Measurements from ENCODE around the gene BAG1.

The BAG1 gene

DNA sequence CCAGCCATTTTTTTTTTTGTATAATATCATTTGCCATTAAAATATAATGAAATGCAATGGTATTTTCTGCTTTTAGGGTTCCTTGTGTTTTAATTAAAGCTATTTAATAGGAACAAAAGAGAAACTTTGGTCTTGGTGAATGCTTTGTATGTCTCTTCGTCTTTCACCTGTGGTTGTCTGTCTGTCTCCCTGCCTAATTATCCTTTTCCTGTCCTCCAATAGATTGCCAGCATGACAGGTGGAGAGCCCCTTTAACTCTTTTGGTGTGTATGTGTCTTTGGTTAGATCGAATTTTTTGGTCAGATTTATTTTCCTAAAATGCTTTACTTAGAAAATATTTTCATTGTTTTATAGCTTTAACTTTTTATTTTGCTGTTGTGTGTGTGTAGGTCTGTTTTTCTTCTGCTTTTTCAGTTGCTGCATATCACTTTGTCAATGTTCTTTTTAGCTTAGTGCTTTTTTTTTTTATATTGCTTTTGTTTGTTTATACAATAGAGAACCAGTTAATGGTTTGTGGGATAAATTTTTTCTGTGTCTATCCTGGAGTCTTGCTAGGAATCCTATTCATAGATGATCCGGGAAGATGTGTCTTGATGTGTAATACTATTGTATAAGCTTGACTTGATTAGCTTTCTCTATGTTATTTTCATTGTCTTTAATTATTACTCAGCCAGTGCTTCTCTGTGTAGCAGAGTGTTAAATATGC lies 8.9 kb upstream of the BAG1 start:
- no peak for DNase-seq

- DNase-seq, result no peak
These were observed 7.6 kb upstream of the BAG1 start for GRCh38 chr9:33272061-33272460.

DNA sequence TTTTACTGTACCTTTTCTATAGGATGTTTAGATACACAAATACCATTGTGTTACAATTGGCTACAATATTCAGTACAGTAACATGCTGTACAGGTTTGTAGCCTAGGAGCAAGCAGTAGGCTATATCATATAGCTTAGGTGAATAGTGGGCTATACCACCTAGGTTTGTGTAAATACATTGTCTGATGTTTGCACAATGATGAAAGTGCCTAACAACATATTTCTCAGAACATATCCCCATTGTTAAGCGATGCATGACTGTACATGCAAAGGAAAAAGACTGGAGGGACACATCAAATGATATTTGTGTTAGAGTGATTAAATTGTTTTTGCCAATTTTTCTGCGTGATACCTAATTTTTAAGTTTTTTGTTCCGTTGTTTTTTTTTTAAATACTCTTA lies 5.6 kb upstream of the BAG1 start:
- no peak for DNase-seq

DNA sequence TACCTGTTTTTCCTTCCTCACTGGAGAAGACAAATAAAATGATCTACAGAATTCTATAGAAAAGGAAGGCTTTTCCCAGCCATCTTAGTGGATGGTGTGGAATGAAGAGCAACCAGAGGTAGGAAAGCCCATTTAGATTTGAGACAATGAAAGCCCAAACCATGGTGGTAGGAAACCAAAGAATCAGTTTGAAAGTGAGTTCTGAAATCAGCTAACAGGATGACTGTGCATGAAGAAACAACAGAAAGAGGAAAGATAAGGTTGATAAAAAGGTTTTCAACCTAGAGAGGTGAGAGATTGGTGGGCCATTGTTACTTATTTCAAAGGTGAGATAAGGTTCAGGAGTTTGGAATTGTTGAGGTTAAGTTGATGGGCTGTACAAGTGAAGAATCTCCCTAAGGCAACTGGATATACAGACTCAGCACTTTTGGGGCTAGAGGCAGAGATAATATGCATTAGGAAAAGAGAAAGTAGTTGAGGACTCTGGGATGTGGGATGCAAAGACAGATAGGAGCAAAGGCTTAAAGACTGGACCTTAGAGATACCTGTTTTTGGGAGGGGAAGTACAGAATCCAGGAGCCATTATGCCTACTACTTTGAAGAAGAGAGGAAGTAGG lies 2.8 kb upstream of the BAG1 start:
- DNase-seq, result peak; percentile 69

- DNase-seq, result no peak
These were observed 830 bp upstream of the BAG1 start for GRCh38 chr9:33265211-33265865.

DNA sequence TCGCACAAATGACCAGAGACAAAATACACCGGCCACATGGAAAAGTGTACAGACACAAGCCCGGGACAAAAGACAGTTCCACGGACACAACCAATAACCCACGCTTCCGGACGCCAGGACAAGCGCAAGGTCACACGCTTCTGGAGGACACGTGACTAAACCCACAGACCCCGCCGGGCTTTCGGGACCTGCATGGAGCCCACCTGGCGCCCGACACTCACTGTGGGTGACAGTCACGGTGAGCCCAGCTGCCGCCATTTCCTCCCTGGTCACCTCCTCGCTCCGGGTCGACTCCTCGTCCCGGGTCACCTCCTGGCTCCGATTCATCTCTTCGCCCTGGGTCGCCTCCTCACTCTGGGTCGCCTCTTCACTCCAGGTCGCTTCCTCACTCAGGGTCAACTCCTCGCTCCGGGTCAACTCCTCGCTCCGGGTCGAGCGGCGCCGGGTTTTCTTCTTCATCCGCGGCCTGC lies 470 bp downstream of the BAG1 start:
- peak; percentile 58 for DNase-seq

GRCh38 chr9:33263131-33264002 lies 1.1 kb downstream of the BAG1 start:
- DNase-seq, result peak; percentile 30

DNA sequence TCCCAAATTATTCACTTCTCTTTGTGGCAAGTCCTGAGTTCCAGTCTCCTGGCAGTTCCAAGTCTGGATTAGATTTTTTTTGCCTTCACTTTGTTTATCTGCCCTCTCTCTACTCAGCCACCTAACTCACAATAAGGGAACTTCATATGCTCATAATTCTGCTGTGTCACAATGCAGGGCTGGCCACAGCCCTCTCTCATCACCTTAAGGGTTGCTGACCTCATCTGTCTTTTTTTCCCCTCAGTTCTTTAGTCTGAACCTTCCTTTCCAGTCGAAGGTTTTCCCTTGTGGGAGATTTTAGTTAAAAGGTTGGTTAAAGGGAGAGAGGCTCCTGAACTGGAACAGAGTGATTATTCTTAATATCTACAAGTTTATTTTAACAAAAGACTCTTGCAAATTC lies 4.1 kb downstream of the BAG1 start:
- DNase-seq, result no peak

GRCh38 chr9:33257276-33257675 lies 7.2 kb downstream of the BAG1 start:
- no peak for DNase-seq

DNA sequence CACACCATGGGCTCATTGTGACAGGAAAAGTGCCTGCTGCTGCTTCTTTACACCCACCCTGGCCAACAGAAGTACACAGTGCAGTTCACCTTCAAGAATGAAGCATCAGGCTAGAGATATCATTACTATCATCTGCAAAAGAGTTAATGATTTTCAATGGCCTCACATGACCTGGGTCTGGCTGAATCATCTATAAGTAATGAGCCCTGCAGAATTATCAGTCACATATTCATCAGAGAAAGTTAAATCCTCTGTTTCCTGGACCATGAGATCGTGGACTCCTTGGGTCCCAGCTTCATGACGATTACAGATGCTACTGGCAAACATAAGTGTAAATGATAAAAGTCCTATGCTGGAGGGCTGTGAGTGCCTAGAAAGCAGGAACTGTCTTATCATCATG lies 8.3 kb downstream of the BAG1 start:
- DNase-seq, result no peak

DNA sequence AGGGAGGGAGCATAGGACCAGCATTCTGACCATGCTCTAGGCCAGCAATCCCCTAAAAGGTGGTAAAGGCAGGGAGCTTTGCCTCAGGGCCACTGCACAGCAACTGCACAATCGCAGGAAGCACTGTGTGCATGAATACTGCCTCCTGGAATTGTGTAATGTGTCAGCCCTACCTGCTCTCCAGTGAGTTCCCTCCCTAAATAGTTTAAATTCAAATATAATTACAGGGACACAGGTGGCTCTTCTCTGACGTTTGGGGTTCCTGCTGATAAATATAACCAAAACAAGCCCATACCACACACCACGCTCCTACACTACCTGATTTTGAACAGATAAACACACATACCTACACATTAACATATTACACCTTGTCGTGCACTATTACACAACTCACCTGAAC lies 9.0 kb downstream of the BAG1 start:
- no peak for DNase-seq

DNA sequence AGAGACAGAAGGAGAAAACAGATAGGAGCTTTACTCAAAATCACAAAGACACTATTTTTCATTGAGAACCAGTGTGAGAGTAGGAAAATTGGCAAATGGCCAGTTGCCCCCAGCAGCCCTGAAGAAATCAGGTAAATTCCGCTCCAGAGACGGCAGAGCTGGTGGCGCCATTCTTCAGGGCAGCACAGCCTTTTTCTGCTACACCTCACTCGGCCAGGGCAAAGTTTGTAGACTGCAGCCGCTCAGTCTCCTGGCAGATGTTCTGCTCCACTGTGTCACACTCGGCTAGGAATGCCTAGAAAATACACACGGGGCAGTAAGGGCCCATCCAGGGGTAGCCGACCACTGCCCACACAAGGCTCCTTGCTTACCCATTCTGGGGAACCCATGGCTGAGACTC lies 9.5 kb downstream of the BAG1 start:
- DNase-seq, result no peak

- DNase-seq, result no peak
These were observed 10.3 kb downstream of the BAG1 start for GRCh38 chr9:33254211-33254610.

DNA sequence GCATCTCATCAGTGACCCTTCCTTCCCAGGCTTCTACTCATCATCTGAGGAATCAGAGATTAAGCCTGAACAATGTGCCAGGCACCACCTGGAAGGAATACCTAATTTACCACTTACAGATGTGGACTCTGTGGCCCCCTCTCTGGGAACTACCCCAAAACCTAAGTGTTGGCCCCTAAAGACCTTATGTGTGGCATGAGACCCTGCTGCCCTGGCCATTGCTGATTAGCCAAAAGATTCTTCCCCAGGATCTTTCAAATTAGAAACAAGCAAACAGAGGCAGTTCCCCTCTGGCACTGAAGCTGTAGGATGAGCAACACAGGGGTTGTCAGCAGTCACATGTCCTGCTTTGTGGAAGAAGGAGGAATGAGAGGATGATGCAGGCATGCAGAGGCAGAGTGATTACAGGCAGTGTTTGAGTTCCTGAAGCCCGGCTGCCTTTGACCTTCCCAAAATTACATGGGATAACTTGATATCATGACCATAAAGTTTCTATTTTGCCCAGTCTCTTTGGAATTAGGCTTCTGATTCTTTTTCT lies 14.0 kb downstream of the BAG1 start:
- DNase-seq, result no peak

GRCh38 chr9:33249983-33250382 lies 14.5 kb downstream of the BAG1 start:
- no peak for DNase-seq

DNA sequence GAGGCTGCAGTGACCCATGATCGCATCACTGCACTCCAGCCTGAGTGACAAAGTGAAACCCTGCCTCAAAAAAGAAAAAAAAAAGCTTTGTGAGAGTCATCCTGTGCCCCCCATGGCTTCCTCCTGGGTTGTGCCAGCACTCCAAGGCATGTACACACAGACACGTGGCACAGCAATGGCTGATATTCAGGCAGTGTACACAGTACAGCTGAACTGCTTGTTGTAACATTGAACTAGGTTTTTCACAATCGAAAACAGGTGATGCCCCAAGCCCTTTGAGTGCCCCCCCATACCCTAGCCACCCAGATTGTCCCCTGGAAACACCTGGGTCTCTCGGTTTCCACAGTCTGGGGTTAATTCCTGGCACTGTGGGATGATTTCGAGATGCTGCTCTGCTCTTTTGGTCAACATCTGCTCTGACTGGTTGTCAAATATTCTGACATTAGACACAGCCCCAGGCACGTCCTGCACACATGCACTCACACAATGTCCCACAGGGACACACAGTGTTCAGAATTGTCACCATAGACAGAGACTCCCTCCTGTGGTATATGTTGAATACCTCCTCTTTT lies 15.3 kb downstream of the BAG1 start:
- DNase-seq, result no peak

- no peak for DNase-seq
These were observed 15.9 kb downstream of the BAG1 start for GRCh38 chr9:33248606-33249005.

- no peak for DNase-seq
These were observed 18.1 kb downstream of the BAG1 start for GRCh38 chr9:33246269-33246860.

- no peak for DNase-seq
These were observed 19.2 kb downstream of the BAG1 start for GRCh38 chr9:33245341-33245740.

DNA sequence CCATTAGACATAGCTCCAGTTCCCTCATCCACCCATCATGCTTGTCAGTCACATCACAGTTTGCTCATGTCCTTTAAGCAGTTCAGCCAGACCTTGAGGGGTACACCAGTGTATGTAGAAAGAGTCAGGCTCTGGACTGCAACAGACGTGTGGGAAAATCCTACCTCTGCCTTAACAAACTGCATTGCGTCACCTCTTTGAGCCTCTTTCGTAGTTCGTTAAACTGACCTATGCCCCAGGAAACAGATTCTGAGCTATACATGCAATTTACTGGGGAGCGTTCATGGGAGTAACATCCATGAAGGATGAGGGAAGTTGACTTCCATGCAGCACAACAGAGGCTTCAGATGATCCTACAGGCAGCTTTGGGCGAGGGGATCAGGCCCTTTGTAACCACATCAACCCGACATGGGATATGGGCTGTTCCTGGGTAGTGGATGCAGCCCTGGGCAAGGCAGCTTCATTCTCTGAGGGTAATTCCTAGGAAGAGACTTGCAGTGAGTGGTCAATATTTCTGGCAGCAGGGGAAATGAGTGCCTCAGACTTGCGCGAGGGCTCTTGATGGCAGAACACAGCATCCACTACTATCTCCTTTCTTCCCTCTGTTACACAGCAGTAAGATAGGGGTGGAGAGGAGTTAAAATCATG lies 20.2 kb downstream of the BAG1 start:
- DNase-seq, result no peak

DNA sequence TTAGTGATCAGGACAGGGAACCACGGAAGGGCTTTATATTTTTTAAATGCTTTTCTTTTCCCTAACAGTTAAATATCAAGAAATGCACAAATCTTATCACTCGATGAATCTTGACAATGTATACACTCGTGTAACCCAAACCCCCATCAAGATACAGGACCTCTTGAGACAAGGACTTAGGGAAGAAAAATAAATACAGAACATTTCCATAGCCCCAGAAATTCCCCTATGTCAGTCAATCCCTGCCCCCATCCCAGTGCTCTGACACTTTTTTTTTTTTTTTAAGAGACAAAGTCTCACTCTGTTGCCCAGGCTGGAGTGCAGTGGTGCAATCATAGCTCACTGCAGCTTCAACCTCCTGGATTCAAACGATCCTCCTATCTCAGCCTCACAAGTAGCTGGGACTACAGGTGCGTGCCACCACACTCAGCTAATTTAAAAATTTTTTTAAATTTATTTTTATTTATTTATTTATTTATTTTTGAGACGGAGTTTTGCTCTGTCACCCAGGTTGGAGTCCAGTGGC lies 21.8 kb downstream of the BAG1 start:
- no peak for DNase-seq

Data from activated CD4-positive, alpha-beta T cell treated with anti-CD3 and anti-CD28 coated beads, Interleukin-10, Interleukin-2, amounts not matched to agents 100 ng/mL and 50 ng/mL, durations not matched to agents 16 hours and 8 hours (primary cell).